Cerebellar nuclear complex (tissue), 1 donor: ENCODE measurements around the gene STH.

Source experiments
- DNase-seq, 2 experiments: peaks; one replicate each; lab custom pipeline; 2025; lab: John Stamatoyannopoulos, UW

The STH gene

DNA sequence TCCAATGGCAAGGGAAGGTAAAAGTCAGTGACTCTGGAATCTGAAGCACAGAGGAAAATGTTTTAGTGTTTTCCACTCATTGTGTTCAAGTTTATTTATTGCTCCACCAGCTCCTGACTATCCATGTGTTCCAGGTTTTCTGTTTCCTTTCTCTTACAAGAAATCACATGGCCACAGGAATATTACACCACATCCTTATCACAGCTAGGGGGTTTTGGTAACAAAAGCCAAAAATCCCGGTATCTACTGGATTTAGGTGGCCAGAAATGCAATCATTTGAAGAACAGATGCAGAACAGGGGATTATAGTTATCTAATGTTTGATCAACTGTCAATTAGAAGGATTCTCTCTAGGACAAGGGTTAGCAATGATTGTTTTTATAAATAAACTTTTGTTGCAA lies 47.9 kb downstream of the STH start:
- DNase-seq: no peak

DNA sequence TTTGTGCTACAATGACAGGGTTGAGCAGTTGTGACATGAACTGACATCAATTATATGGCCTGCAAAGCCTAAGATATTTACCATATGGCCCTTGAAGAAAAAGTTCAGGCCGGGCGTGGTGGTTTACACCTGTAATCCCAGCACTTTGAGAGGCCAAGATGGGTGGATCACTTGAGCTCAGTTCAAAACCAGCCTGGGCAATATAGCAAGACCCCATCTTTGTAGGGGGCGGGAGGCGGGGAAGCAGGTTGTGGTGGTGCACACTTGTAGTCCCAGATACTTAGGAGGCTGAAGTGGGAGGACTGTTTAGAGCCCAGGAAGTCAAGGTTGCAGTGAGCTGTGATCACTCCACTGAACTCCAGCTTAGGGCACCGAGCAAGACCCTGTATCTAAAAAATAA lies 48.3 kb downstream of the STH start:
- no peak for DNase-seq

DNA sequence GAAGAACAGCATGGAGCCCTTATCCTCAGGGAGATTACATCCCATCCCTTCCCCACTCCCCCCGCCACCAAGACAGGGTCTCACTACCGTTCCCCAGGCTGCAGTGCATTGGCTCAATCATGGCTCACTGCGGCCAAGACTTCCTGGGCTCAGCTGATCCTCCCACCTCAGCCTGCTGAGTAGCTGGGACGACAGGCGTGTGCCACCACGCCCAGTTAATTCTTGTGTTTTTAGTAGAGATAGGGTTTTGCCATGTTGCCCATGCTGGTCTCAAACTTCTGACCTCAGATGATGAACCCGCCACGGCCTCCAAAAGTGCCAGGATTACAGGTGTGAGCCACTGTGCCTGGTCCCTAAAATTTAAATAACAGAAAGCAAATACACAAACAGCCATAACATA lies 48.8 kb downstream of the STH start:
- no peak for DNase-seq
